Mesenteric fat pad (tissue), 1 donor: ENCODE results near the gene COX4I2. TPM values are rescaled to one million over a fixed set of nuclear protein-coding genes. Genes with fewer than 3 reads are reported as not detected.

Source experiments
- DNase-seq: peaks from one replicate; pipeline ENCODE4 v3.0.0-alpha.2; 2020; ENCODE audit warnings: low spot score
- total RNA-seq: library from RNA; stranded (reverse); fragmentation: NEBNext Ultra II Directional; extraction: Animal tissue kit (Norgen Biotek cat#: 25700); gene quantifications from one replicate; pipeline ENCODE4 v1.2.1, GENCODE V29; 2021
- donor health status: DM: yes; HTN: yes; CAD: no.

The COX4I2 gene
- total RNA-seq, 1 donor from 2014 or later = 2.3 TPM

GRCh38 chr20:31675828-31676608, 38.3 kb downstream of the COX4I2 start:
- no peak for DNase-seq

- no peak for DNase-seq
These were observed 38.9 kb downstream of the COX4I2 start for GRCh38 chr20:31676609-31676989.

DNA sequence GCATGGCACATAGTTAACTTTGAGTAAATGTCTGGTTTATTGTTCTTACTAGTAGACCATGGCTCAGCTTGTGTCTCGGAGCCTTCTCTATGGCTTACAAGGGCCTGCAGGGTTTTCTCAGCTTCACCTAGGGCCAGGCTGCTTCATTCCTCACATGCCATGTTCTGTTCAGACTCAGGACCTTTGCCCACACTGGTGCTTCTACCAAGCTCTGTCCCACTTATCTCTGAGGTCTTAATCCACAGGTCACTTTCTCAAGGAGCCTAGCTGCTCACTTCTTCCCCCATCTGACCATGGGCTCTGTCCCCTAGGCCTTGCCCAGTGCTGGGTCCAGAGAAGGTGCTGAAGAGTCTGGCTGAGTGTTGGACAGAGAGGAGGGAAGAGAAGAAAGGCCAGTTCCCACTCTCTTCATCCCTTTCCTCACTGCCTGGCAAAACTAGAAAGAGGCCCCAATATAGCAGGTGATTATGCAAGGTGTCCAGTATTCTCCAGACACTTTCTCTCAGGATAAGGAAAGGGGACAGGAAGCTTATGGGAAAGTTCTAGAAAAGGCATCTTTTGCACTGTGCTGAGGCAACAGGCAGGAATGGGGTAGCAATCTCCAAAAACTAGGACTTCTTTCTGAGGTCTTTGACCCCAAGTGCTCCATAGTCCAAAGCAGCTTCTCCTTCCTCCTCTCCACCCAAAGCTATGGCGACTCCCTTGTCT, 40.0 kb downstream of the COX4I2 start:
- no peak for DNase-seq

- no peak for DNase-seq
These were observed 41.0 kb downstream of the COX4I2 start for GRCh38 chr20:31678389-31679356.

DNA sequence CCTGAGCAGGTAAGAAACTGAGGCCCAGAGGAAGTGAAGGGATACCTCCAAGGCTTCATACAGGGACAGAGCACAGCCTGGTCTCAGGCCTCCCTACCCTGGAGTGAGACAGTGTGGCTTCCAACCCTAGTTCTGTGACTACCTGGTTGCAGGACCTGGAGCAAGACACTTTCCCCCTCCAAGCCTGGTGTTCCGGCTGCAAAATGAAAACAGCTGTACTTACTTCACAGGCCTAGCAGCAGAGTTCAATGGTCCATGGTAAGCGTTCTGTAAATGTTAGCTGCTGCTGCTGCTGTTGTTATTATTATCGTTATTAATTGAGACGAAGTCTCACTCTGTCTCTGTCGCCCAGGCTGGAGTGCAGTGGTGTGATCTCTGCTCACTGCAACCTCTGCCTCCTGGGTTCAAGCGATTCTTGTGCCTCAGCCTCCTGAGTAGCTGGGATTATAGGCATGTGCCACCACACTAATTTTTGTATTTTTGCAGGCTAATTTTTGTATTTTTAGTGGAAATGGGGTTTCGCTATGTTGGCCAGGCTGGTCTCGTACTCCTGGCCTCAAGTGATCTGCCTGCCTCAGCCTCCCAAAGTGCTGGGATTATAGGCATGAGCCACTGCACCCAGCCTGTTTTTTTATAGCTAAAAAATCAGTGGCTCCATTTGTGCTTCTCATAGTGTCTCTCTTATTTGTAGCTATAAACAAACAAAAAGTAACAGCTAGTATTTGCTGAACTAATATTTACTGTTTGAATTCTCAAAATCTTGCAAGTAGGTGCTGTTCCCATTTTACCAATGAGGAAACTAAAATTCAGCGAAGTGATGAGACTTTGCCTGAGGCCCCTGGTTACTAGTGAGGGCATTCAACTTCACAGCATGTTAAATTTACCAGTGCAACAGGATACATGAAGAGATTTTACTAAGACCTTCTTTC, 41.9 kb downstream of the COX4I2 start:
- no peak for DNase-seq

DNA sequence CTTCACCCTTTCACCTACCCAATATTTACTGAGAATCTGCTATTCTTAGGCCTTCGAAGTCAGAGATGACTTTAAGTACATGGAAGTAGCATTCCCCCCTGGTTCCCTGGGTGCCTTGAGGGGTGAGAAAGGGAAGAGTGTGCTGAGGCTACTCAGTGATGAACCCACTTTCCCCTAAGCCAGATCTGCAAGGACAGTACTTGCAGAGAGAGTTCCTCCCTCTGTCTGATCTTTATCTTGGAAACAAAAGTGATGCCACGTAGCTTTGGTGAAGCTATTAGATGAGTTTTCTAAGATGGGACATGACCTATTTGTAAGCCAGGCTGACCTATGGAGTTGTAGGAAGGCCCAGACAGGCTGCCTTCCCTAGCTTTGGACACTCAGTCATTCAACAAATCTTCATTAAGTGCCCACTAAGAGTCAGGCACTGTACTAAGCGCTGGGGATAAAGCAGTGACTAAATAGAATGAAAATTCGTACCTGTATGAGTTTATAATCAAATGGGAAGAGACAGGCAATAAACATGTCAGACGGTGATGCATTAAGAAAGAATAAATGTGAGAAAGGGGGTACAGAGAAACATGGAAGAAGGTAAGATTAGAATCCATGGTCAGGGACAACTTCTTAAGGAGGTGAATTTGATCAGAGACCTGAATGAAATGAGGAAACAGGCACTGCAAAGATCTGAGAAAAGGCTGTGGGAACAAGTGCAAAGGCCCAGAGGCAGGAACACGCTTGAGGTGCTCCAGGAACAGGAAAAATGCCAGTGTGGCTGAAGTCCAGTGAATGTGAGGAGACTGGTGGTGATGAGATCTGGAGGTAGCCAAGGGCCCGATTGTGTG, 42.8 kb downstream of the COX4I2 start:
- DNase-seq = no peak

GRCh38 chr20:31681128-31681727, 43.5 kb downstream of the COX4I2 start:
- no peak for DNase-seq

- DNase-seq = no peak
These were observed 44.1 kb downstream of the COX4I2 start for GRCh38 chr20:31681769-31682168.

DNA sequence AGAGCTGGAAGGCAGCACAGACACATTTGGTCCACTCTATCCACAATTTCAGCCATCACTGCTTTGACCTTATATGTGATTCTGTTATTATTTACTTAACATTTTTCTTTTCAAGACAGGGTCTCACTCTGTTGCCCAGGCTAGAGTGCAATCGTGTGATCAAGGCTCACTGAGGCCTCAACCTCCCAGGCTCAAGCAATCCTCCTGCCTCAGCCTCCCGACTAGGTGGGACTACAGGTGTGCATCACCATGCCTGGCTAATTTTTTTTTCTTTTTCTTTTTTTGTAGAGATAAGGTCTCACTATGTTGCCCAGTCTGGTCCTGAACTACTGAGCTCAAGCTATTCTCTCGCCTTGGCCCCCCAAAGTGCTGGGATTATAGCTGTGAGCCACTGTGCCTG, 44.6 kb downstream of the COX4I2 start:
- no peak for DNase-seq

DNA sequence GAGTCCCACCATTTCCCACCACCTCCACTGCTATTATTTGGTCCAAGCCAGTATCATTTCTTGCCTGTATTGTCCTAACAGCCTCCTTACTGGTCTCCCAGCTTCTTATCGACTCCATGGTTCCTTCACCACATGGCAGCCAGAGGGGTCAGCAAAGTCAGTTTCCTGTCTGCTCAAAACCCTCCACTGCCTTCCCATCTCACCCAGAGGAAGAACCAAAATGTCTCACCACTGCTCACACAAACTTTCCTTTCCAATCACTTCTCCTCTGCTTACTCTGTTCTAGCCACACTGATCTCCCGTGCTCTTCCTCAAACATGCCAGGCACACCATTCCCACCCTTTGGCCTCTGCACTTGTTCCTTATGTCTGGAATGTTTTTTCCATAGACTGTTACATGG, 45.2 kb downstream of the COX4I2 start:
- DNase-seq = no peak

DNA sequence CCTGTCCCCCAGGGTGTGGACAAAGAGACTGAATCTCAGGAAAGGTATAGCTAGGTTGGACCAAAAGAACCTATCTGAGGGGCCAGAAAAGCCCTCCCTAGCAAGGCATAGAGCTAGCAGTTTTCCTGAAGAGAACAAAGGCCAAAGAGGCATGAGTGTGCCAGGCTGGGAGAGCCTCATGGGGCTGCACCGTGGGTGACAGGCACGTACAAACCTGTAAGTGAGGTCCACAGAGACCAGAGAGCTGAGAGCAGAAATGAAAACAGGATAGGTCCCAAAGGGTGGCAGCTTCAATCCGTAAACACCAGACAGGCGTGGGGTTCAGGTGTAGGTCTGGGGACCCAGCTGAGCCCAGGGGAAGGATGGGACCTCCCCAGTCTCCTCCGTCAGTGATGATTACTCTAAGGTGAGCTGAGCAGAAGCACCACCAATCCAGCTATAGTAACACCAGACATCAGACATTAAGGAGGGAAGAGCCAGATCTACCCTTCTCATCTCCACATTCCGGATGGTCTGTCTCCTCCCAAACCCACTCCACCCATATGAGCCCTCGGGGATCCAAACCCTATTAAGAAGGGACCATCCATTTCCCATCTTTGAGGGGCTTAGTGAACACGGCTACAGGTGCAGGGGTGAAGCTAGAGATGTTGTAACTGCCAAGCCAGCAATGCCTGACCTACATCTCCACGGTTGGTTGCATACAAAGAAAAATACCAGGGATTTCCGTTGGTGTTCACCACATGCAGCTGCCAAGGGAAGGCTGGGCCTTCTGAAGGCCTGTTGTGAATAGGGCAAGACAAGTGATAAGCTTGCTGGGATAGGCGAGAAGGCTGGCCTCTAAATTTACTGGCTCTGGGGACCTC, 46.7 kb downstream of the COX4I2 start:
- no peak for DNase-seq

GRCh38 chr20:31685853-31686643, 48.3 kb downstream of the COX4I2 start:
- DNase-seq = no peak

- no peak for DNase-seq
These were observed 50.1 kb downstream of the COX4I2 start for GRCh38 chr20:31687777-31688176.

DNA sequence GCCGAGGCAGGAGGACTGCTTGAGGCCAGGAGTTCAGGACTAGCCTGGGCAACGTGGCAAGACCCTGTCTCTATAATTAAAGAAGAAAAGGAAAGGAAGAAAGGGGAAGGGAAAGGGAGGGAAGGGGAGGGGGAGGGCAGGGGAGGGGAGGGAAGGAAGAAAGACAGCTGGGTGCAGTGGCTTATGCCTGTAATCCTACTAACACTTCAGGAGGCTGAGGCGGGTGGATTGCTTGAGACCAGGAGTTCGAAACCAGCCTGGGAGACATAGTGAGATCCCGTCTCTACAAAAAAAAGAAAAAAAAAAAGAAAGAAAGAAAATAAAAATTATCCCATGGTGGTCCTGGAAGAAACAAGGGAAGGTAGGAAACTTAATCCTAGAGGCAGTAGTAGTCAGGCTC, 51.4 kb downstream of the COX4I2 start:
- no peak for DNase-seq

- no peak for DNase-seq
These were observed 52.5 kb downstream of the COX4I2 start for GRCh38 chr20:31690124-31690666.

GRCh38 chr20:31691646-31692275, 54.0 kb downstream of the COX4I2 start:
- no peak for DNase-seq

GRCh38 chr20:31693402-31693801, 55.7 kb downstream of the COX4I2 start:
- DNase-seq = no peak
